Motor neuron (in vitro differentiated cells): ENCODE measurements around the gene OR6C65. TPM values are rescaled to one million over a fixed set of nuclear protein-coding genes. Genes with fewer than 3 reads are reported as not detected.
"Not testable (repeated sequence)": the region's sequence is repeated elsewhere in the genome, so short reads cannot be mapped to it uniquely, and the experiment has no call there.

Experiments used
- ATAC-seq, 8 experiments: fragments of 200-7000 bp; cut with Tn5 transposase; replicated peaks in 6 of 8; 2 replicates each; pipeline ENCODE4 v1.8.0; 2021; ENCODE audit warnings: mild to moderate bottlenecking in 8 of 8, moderate library complexity in 8 of 8
- H3K27ac ChIP-seq, 2 donors: fragments of 250-450 bp; sonication (Bioruptor Pico); 2 replicates each; pipeline ENCODE4 v1.9.0; 2021; ENCODE audit warnings: antibody characterized with exemption in 2 of 2, mild to moderate bottlenecking in 2 of 2, moderate library complexity in 1 of 2
- H3K4me1 ChIP-seq, 2 donors: fragments of 250-450 bp; sonication (Bioruptor Pico); replicated peaks in 1 of 2; 2 replicates each; pipeline ENCODE4 v1.6.1; 2021; ENCODE audit warnings: antibody characterized with exemption in 2 of 2, mild to moderate bottlenecking in 2 of 2, moderate library complexity in 1 of 2
- H3K4me3 ChIP-seq, 5 donors: fragments of 250-450 bp; sonication (Bioruptor Pico); 2 replicates each; pipeline ENCODE4 v1.9.0; 2021; ENCODE audit warnings: antibody characterized with exemption in 5 of 5, mild to moderate bottlenecking in 5 of 5, moderate library complexity in 4 of 5
- WGBS, 10 experiments: fragments of 450-650 bp; shearing (Covaris generic); methylation state at CpG; one replicate each; pipeline ENCODE4 v1.0.0; 2022; 5-methylcytosine and 5-hydroxymethylcytosine counted together
- in situ Hi-C, 9 experiments: fragments of 400-800 bp; cut with MboI; loops; one replicate each; pipeline ENCODE4 v1.15.0; 2021; ENCODE audit warnings: low sequenced_read_pairs in 9 of 9, low pct_unique_long_range_greater_than_20kb in 2 of 9; ENCODE audit not compliant: unreplicated experiment in 9 of 9
- total RNA-seq, 8 experiments: library from RNA; unstranded; fragments of 300-600 nt; gene quantifications; 2 replicates each; pipeline versions ENCODE4 v1.2.3 to v1.2.4, GENCODE V29; 2022

Gene OR6C65
- total RNA-seq = not detected

DNA sequence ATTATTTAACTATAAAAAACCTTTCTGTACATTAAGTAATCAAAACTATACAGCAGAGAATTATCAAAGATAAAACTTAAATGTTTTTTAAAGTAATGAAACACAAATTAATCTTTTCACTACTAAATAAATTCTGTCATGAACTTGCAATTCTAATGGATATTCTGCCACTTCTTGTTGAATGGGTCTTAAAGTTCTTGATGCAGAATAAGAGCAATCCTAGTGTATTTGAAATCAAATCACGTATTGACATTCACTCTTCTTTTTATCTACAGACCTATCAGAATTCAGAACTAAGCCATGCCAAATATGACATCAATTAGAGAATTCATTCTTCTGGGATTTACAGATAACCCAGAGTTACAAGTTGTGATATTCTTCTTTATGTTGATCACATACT, at the start of gene OR6C65:
TSS of gene OR6C65 (plus strand) at position 301 of the 400 bp plus-strand sequence. CDS start at position 301, 0 bp downstream.
- ATAC-seq = no peak
- WGBS, 10 experiments = 0 to 100% (median 80%) methylated on average over 1 of the region's 1 CpG; no CpG with 5 or more reads in 1 of the 10 experiments
- H3K4me1 ChIP-seq = no peaks in the 10 kb centered on the region

DNA sequence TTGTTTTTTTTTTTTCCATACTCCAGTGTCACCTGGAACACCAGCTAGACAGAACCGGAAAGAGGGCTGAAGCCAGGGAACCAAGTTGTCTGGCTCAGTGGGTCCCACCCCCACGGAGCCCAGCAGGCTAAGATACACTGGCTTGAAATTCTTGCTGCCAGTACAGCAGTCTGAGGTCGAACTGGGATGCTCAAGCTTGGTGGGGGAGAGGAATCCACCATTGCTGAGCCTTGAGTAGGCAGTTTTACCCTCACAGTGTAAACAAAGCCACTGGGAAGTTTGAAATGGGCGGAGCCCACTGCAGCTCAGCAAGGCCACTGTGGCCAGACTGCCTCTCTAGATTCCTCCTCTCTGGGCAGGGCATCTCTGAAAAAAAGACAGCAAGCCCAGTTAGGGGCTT, 45.0 kb upstream of the OR6C65 start:
- ATAC-seq, H3K4me1 ChIP-seq, in situ Hi-C loops, H3K4me3 ChIP-seq, H3K27ac ChIP-seq: not testable (repeated sequence)
- WGBS, 10 experiments = 20 to 100% (median 72%) methylated on average over 1 to 4 of the region's 4 CpGs; no CpG with 5 or more reads in 5 of the 10 experiments

More for the DNA sequence above, at the start of gene OR6C65:
- Histone ChIP-seq H3K27ac (no peak within 1 kb of the TSS), H3K4me3 (no peak within 1 kb of the TSS)
- in situ Hi-C loops = no loop called here

DNA sequence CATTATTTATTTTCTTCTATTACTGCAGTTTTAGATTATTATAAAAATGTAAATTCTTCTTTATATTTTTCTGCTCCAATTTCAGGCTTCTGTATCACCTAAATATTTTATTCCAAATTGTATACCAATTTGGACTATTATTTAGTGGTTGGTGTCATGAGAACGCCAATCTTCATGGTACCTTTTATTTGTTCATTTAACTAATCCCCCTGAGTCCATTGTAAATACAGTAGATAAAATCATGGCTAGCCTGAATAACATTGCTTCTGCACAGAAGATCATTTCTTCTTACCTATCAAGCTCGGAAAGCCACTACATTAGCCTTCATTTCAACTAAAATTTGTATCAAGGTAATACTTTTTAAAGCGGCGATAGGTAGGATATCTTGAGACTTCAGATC, 37.7 kb upstream of the OR6C65 start, which contains the start of gene OR6C75:
TSS of gene OR6C75 (plus strand) at position 301 of the 400 bp plus-strand sequence. CDS start 2,136 bp downstream, outside the sequence.
- WGBS, 10 experiments = 6 to 100% (median 88%) methylated on average over 2 to 4 of the region's 4 CpGs
- no peak for ATAC-seq
- Histone ChIP-seq H3K27ac (no peak within 1 kb of the TSS), H3K4me3 (no peak within 1 kb of the TSS), H3K4me1 (no peaks in the 10 kb centered on the region)
- in situ Hi-C loops = no loop called here

DNA sequence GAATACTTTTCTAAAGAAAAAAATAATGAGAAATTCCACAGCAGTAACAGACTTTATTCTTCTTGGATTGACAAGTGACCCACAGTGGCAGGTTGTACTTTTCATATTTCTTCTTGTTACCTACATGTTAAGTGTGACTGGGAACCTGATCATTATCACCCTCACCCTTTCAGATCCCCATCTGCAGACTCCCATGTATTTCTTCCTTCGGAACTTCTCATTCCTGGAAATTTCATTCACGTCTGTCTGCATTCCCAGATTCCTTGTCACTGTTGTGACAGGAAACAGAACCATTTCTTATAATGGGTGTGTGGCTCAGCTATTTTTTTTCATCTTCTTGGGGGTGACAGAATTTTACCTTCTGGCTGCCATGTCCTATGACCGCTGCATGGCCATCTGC, 35.2 kb upstream of the OR6C65 start:
- H3K4me1 ChIP-seq = no peaks in the 10 kb centered on the region
- WGBS, 10 experiments = 0 to 100% (median 83%) methylated on average over 1 to 3 of the region's 3 CpGs; no CpG with 5 or more reads in 2 of the 10 experiments
- no peak overlapping the region for H3K27ac ChIP-seq
- ATAC-seq = no peak
- no peak overlapping the region for H3K4me3 ChIP-seq
- in situ Hi-C loops = no loop called here

DNA sequence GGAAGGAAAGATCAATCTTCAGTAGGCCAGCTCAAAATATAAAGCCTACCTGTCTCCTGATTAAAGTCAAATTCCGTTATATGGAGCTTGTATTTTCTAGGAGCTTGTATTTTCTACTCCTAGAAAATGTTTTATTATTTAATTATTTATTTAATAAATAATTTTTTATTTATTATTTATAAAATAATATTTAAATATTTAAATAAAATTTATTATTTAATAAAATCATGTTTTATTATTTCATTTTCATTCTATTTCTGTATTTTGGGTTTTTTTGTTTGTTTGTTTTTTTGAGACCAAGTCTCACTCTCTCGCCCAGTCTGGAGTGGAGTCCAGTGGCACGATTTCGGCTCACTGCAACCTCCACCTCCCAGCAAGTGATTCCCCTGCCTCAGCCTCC, 27.8 kb upstream of the OR6C65 start:
- WGBS, 10 experiments = 39 to 100% (median 53%) methylated on average over 1 to 4 of the region's 4 CpGs; no CpG with 5 or more reads in 3 of the 10 experiments
- Histone ChIP-seq H3K4me1 (no peaks in the 10 kb centered on the region), H3K4me3 (no peak overlapping the region), H3K27ac (no peak overlapping the region)
- in situ Hi-C loops = no loop called here
- no peak for ATAC-seq

DNA sequence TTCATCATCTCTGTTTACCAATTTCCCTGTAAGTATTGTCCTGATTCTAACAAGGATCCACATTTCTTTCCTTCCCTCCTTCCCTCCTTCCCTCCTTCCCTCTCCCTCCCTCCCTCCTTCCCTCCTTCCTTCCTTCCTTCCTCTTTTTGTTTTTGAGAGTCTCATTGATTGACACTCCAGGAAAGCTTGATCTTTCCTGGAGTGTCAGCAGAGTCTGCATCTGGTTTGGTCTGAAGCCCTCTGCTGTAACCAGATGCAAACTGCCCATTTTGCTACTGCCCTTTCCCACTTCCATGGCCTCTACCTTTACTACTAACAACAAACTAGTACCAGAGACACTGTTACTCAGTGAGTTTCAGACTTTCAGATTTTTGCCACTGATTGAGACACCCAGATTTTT, 14.4 kb upstream of the OR6C65 start:
- in situ Hi-C loops = no loop called here

DNA sequence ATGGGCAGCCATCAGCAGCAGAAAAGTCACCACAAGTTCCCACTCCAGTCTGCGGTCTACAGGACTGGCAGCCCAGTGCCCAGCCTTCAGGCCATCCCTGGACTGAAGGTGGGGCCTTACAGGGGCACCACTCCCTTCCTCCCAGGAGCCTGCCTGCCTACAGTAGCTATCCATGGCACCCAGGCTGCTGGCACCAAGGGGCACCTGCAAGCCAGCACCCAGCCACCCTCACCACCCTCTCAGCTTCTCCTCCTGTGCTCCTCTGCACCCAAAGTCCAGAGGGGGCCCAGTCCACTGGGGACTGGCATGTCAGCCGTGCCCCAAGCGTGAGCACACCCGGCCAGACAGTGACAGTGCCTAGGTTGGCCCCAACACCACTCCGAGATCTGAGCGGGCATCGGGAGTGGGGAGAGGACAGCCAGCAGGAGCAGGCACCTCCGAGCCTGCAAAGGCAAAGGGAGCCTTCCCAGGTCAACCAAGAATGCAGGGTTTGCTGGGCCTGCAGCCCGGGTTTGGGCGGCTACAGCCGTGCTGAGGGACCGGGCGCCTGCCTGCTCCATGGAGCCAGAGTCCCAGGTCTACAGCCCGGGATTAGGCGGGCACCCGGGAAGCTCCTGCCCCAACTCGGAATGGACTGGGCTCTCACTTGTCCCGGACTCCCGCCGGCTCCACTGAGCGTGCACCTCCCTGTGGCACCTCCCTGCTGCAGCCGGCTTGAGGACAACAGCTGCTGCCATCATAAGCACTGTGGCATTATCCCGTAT, 8.1 kb upstream of the OR6C65 start:
- in situ Hi-C loops = no loop called here

More for the DNA sequence above, 14.4 kb upstream of the OR6C65 start:
- Histone ChIP-seq H3K4me1 (no peaks in the 10 kb centered on the region), H3K4me3 (no peak overlapping the region), H3K27ac (no peak overlapping the region)
- no peak for ATAC-seq

DNA sequence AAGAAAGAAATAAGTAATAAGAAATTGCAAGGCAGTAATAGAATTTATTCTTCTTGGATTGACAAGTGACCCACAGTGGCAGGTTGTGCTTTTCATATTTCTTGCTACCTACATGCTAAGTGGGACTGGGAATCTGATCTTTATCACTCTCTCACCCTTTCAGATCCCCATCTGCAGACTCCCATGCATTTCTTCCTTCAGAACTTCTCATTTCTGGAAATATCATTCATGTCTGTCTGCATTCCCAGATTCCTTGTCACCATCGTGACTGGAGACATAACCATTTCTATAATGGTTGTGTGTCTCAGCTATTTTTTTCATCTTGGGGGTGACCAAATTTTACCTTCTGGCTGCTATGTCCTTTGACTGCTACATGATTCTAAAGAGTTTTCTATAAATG, 4.0 kb upstream of the OR6C65 start:
- in situ Hi-C loops = no loop called here
- ATAC-seq = no peak
- Histone ChIP-seq H3K4me1 (no peaks in the 10 kb centered on the region), H3K27ac (no peak overlapping the region), H3K4me3 (no peak overlapping the region)
- 0 to 100% (median 61%) methylated on average over 1 of the region's 1 CpG; no CpG with 5 or more reads in 2 of the 10 experiments for WGBS, 10 experiments

More for the DNA sequence above, 8.1 kb upstream of the OR6C65 start:
- WGBS, 10 experiments = 10 to 100% (median 63%) methylated on average over 1 to 8 of the region's 23 CpGs; no CpG with 5 or more reads in 4 of the 10 experiments
- ATAC-seq = no peak
- Histone ChIP-seq H3K4me3 (no peak overlapping the region), H3K27ac (no peak overlapping the region), H3K4me1 (no peaks in the 10 kb centered on the region)

DNA sequence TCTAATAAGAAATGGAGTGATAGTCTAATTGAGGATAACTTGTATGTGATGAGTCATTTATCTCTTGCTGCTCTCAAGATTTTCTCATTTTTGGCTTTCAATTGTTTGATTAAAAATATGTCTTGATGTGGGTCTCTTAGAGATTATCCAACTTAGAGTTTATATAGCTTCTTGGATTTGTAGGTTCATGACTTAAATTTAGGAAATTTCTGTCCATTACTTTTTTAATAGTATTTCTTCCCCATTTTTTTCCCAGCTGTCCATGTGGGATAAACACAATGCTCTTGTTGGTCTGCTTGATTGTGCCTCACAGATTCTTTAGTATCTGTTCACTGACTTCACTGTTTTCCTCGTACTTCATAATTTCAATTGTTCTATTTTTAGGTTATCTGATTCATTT, 7.5 kb downstream of the OR6C65 start:
- 0 to 100% (median 79%) methylated on average over 1 of the region's 1 CpG; no CpG with 5 or more reads in 1 of the 10 experiments for WGBS, 10 experiments
- ATAC-seq = no peak
- Histone ChIP-seq H3K27ac (no peak overlapping the region), H3K4me3 (no peak overlapping the region), H3K4me1 (no peaks in the 10 kb centered on the region)
- in situ Hi-C loops = no loop called here

DNA sequence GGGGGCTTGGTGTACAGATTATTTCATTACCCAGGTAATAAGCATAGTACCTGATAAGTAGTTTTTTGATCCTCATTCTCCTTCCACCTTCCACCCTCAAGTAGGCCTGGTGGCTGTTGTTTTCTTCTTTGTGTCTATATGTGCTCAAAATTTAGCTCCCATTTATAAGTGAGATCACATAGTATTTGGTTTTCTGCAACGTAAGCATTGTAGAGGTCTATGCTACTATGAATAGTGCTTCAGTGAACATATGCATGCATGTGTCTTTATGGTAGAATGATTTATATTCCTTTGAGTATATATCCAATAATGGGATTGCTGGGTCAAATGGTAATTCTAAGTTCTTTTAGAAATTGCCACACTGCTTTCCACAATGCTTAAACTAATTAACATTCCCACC, 8.8 kb downstream of the OR6C65 start:
- in situ Hi-C loops, H3K27ac ChIP-seq, H3K4me3 ChIP-seq, H3K4me1 ChIP-seq, ATAC-seq: not testable (repeated sequence)
- 14 to 100% (median 92%) methylated on average over 1 of the region's 1 CpG; no CpG with 5 or more reads in 3 of the 10 experiments for WGBS, 10 experiments

DNA sequence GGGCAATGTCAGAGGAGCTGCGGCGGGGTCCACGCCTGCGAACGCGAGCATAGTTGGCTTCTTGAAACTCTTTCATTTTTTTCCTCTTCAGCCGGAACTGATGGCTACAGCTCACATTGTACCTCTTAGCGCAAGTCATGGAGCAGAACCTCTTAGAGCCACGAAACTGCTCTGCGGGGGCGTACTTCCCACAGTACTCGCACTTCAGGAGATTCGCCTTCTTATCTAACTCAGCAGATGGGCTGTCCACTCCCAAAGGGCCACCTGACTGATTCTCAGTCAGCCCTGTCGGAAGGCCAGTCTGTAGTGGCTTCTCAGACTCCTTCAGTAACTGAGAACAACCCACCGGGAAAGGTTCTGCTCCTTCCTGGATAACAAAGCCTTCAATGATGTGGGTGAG, 11.8 kb downstream of the OR6C65 start:
- H3K4me1 ChIP-seq, H3K27ac ChIP-seq, H3K4me3 ChIP-seq, in situ Hi-C loops, ATAC-seq: not testable (repeated sequence)
- WGBS, 10 experiments = 60 to 100% methylated on average over 1 of the region's 15 CpGs; no CpG with 5 or more reads in 8 of the 10 experiments

DNA sequence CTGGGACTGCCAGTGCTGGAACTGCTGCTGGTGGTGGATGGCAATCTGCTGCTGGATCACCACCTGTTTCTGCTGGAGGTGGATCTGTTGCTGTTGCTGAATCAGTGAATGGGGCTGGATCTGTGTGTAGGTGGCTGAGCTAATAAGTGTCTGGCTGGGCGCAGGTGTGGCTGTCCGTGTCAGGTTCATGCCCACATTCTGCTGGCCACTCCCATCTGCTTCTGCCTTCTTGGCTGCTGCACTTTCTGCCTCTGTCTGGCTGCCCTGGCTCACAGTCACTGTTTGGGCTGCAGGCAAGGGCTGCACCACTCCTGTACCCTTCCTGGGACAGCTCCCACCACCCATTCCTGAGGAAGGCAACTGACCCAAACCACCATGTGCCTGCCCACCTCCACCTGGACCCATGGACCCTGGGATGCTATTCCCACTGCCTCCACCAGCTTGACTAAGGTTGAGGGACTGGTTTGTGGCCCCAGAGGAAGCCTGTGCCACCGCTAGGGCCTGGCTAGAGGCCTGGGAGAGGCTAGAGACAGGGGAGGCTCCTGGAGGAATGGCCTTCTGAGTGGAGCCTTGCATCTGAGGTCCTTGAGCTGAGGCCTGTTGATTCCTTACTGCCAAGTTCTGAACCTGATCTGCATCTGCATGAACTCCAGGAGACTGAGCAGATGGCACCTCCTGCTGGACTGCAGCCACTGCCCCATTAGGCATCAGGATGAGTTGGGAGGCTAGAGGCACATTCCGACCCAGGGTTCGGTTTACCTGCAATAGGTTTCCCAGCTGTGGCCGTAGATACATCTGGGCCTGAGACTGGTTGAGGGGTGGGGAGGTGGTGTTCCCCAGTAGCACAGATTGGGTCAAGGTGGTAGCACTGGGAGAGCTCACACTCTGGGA, 13.4 kb downstream of the OR6C65 start:
- H3K4me3 ChIP-seq, H3K27ac ChIP-seq, H3K4me1 ChIP-seq, in situ Hi-C loops: not testable (repeated sequence)
- no CpG with 5 or more reads among the region's 6 CpGs for WGBS, 10 experiments
- ATAC-seq = peak in 1 of 8 experiments; percentile 30

DNA sequence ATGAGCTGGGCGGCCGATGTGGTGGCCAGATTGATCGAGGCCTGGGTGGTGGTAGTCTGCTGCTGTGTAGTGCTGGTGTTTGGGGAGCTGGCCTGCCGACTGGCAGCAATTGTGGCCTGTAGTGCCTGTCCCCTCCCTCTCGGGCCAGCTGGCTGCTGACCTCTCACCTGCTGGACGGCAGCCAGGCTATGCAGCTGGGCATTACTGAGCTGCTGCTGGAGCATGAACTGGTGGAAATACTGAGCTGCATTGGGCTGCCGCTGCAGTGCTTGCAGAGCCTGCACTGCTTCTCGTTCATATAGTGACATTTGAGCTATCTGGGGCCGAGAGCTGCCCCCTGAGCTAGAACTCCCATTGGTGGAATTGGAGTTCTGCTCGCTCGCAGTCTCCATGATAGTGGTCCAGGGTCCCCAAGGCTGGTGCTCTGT, 14.1 kb downstream of the OR6C65 start:
- H3K27ac ChIP-seq, H3K4me3 ChIP-seq, in situ Hi-C loops, H3K4me1 ChIP-seq: not testable (repeated sequence)
- ATAC-seq = peak in 3 of 8 experiments; percentile 36 to 68 (median 47)
- WGBS, 10 experiments = no CpG with 5 or more reads among the region's 11 CpGs
